ENCODE results near the gene ZFC3H1. TPM values are rescaled to one million over a fixed set of nuclear protein-coding genes. Genes with fewer than 3 reads are reported as not detected.

The ZFC3H1 gene
- total and polyA plus RNA-seq, 2 of the 8 experiments (the other 6 are each of a cell fraction or from before 2014, with no cell fraction given): 20.0 to 32.4 TPM

DNA sequence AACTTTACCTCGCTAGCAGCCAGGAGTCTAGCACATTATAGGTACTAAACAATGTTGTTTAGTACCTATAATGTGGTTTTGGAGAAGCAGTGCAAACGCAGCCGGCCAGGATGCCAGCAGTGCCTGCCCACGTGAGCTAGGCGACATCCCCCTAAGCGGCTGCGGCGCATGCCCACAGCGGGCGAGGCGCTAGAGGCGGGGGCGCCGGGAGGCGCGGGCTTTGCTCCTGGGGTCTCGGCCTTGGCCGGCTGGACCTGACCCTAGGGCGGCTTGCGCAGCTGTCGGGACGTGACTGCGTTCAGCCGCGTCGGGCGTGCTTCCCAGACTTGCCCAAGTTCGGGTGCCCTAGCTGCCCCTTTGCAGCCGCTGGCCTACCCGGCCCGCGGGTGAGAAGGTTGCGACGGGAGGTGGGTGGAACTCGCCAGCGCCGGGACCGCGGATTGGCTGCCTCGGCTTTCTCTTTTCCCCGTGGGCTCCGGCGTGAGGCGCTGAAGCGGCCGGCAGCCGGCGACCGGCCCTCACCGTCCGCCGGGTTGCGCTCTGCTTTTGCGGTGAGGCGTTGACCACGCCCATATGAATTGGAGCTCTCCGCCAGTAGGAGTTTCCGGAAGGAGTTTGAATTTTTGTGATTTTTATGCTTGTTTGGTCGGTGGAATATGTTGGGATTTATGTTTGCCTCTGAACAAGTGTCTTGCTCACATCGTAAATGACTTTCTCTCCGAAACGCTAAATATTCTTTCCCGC, 22.4 kb upstream of the ZFC3H1 start, which contains the start of gene TMEM19 (continued):
- TF ChIP-seq, protein P1, sequence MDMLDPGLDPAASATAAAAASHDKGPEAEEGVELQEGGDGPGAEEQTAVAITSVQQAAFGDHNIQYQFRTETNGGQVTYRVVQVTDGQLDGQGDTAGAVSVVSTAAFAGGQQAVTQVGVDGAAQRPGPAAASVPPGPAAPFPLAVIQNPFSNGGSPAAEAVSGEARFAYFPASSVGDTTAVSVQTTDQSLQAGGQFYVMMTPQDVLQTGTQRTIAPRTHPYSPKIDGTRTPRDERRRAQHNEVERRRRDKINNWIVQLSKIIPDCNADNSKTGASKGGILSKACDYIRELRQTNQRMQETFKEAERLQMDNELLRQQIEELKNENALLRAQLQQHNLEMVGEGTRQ (IDR thresholded peaks at IDR 0.05; ENCODE audit: low read length): peak; percentile 76; the same call in 1 of the 2 replicates
- no peak for TF ChIP-seq RNF2 (IDR thresholded peaks at IDR 0.05; ENCODE audit: borderline replicate concordance, low read depth, low read length, missing control alignments, poor library complexity, severe bottlenecking)
- TF ChIP-seq CHD2 (IDR thresholded peaks at IDR 0.05; ENCODE audit: low read length): no peak
- TF ChIP-seq CREB1 (IDR thresholded peaks at IDR 0.05): peak; percentile 45; the same call in 1 of the 2 replicates
- no peak for TF ChIP-seq ZNF274 (IDR thresholded peaks at IDR 0.05; ENCODE audit: borderline replicate concordance, extremely low read depth, low read length)
- TF ChIP-seq, protein P2, sequence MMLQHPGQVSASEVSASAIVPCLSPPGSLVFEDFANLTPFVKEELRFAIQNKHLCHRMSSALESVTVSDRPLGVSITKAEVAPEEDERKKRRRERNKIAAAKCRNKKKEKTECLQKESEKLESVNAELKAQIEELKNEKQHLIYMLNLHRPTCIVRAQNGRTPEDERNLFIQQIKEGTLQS (IDR thresholded peaks at IDR 0.05; ENCODE audit: insufficient read depth, low read depth, low read length): 0 out of 2 replicates have a peak, but pooled peaks have one; percentile 22
- TF ChIP-seq, protein P3, sequence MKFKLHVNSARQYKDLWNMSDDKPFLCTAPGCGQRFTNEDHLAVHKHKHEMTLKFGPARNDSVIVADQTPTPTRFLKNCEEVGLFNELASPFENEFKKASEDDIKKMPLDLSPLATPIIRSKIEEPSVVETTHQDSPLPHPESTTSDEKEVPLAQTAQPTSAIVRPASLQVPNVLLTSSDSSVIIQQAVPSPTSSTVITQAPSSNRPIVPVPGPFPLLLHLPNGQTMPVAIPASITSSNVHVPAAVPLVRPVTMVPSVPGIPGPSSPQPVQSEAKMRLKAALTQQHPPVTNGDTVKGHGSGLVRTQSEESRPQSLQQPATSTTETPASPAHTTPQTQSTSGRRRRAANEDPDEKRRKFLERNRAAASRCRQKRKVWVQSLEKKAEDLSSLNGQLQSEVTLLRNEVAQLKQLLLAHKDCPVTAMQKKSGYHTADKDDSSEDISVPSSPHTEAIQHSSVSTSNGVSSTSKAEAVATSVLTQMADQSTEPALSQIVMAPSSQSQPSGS (IDR thresholded peaks at IDR 0.05; ENCODE audit: low read length): no peak
- TF ChIP-seq BRCA1 (IDR thresholded peaks at IDR 0.05; ENCODE audit: low read depth, low read length): no peak
- TF ChIP-seq, protein P4, sequence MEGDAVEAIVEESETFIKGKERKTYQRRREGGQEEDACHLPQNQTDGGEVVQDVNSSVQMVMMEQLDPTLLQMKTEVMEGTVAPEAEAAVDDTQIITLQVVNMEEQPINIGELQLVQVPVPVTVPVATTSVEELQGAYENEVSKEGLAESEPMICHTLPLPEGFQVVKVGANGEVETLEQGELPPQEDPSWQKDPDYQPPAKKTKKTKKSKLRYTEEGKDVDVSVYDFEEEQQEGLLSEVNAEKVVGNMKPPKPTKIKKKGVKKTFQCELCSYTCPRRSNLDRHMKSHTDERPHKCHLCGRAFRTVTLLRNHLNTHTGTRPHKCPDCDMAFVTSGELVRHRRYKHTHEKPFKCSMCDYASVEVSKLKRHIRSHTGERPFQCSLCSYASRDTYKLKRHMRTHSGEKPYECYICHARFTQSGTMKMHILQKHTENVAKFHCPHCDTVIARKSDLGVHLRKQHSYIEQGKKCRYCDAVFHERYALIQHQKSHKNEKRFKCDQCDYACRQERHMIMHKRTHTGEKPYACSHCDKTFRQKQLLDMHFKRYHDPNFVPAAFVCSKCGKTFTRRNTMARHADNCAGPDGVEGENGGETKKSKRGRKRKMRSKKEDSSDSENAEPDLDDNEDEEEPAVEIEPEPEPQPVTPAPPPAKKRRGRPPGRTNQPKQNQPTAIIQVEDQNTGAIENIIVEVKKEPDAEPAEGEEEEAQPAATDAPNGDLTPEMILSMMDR (IDR thresholded peaks at IDR 0.05; ENCODE audit: control extremely low read depth in 1 of 3, insufficient read depth in 1 of 3, low read depth in 1 of 3, low read length in 3 of 3): peak; percentile 1 to 20 (median 6); a peak in 3 of 4 replicates
- TF ChIP-seq KDM1A (IDR thresholded peaks at IDR 0.05; ENCODE audit: borderline replicate concordance, low read length): no peak
- TF ChIP-seq NANOG (IDR thresholded peaks at IDR 0.05; ENCODE audit: insufficient read depth, low read depth, low read length, poor library complexity, severe bottlenecking): no peak
- no peak for TF ChIP-seq TCF12 (IDR thresholded peaks at IDR 0.05; ENCODE audit: low read depth, low read length)
- no peak for TF ChIP-seq YY1 (IDR thresholded peaks at IDR 0.05; ENCODE audit: low read depth, low read length)
- TF ChIP-seq RXRA (IDR thresholded peaks at IDR 0.05; ENCODE audit: insufficient read depth, low read depth, low read length): no peak
- no peak for TF ChIP-seq GTF2F1 (IDR thresholded peaks at IDR 0.05; ENCODE audit: borderline replicate concordance, low read depth, low read length)

Data from H1 (cell line).